ENCODE results near the gene TNPO2. TPM values are rescaled to one million over a fixed set of nuclear protein-coding genes. Genes with fewer than 3 reads are reported as not detected.
A peak's percentile ranks its signal among the peaks of the same experiment; 100 is the strongest.

The TNPO2 gene
- polyA plus RNA-seq, 1 experiment = 77.3 TPM

DNA sequence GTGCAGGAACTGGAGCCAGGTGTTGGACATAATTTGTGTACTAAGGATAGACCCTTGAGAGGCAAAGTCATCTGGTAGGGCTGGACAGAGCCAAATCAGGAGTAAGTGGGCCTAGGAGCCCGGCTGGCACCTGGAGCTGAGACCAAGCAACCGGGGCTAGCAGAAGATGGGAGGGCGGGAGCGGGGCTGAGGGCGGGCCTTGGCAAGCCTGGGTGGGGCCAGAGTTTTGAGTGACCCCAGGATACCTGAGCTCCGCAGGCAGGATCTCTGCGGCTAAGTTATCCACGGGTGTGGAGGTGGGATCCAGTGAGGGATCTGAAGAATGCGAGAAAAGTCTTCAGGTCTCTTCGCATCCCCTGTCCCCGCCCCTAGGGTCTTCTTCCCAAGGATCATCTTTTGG, 43.4 kb upstream of the TNPO2 start:
- ChIA-PET CTCF (interaction anchor here (1.5 to 28.6 kb wide), 8 partner anchors 10 to 82 kb away, joined by 4 to 874 read pairs (median 41); partner anchors contain the start of genes BEST2, HOOK2, JUNB and PRDX2), POLR2A (no interaction called here)
- DNase-seq (ENCODE audit: low read depth) = no peak
- peaks cover 6% of the 10 kb centered on the region for H3K36me3 ChIP-seq (ENCODE audit: control insufficient read depth, insufficient read depth, low read length)
- TF ChIP-seq, protein P1, sequence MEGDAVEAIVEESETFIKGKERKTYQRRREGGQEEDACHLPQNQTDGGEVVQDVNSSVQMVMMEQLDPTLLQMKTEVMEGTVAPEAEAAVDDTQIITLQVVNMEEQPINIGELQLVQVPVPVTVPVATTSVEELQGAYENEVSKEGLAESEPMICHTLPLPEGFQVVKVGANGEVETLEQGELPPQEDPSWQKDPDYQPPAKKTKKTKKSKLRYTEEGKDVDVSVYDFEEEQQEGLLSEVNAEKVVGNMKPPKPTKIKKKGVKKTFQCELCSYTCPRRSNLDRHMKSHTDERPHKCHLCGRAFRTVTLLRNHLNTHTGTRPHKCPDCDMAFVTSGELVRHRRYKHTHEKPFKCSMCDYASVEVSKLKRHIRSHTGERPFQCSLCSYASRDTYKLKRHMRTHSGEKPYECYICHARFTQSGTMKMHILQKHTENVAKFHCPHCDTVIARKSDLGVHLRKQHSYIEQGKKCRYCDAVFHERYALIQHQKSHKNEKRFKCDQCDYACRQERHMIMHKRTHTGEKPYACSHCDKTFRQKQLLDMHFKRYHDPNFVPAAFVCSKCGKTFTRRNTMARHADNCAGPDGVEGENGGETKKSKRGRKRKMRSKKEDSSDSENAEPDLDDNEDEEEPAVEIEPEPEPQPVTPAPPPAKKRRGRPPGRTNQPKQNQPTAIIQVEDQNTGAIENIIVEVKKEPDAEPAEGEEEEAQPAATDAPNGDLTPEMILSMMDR (IDR thresholded peaks at IDR 0.05; ENCODE audit: insufficient read depth, low read depth, low read length) = no peak
- no peak overlapping the region for H3K4me3 ChIP-seq (ENCODE audit: low read depth, low read length)
- no peaks in the 10 kb centered on the region for H3K27me3 ChIP-seq (ENCODE audit: control insufficient read depth, insufficient read depth, low read length)

DNA sequence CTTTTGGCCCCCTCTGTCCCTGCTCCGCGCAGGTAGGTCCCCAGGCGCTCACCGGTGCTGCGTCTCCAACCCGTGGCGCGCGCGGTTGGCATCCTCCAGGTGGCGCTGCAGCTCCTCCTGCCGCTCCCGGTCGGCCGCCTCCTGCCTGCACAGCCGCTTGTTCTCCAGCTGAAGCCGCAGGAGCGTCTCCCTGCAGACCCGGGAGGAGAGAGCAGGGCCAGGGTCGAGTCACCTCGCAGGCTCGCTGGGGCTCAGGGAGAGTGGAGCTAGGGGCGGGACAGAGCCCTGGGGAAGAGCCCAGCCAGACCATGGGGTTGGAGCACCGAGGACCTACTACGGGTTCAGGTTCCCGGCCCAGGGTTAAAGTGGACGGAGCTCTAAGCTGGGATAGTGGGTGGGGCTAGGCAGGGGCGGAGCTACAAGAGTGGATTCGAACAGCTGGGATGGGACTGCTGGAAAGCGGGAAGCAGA, 42.4 kb upstream of the TNPO2 start:
- H3K4me3 ChIP-seq (ENCODE audit: low read depth, low read length) = peak overlapping the region; percentile 49
- POLR2A ChIA-PET = interaction anchor here (0.6 to 1.2 kb wide), 3 partner anchors 26 to 30 kb away, joined by 3 to 5 read pairs (median 3); partner anchors contain the start of gene JUNB
- H3K36me3 ChIP-seq (ENCODE audit: control insufficient read depth, insufficient read depth, low read length) = peaks cover 6% of the 10 kb centered on the region
- TF ChIP-seq, protein P1 (IDR thresholded peaks at IDR 0.05; ENCODE audit: insufficient read depth, low read depth, low read length) = peak; percentile 88
- H3K27me3 ChIP-seq (ENCODE audit: control insufficient read depth, insufficient read depth, low read length) = no peaks in the 10 kb centered on the region
- no peak for DNase-seq (ENCODE audit: low read depth)
- CTCF ChIA-PET = interaction anchor here (0.6 to 28.6 kb wide), 31 partner anchors 8 to 202 kb away, joined by 3 to 874 read pairs (median 4); partner anchors contain the start of genes BEST2, DNASE2, FBXW9 and GET3

DNA sequence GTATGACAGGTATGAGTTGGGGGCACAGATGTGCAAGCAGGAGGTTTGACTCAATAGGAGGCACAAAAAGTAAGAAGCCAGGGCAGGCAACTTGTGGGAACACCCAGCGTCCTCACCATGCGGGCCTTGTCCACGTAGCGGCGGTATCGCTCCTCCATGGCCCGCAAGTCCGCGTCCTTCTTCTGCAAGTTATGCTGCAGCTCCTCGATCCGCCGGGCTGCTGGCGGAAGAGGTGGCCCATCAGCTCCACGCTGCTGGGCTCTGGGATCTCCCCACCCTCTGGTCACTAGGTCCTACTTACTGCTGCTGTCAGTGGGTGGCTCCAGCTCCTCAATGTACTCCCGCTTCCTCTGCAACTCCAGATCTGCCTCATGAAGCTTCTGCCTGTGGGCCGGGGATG, 41.0 kb upstream of the TNPO2 start:
- ChIA-PET POLR2A (no interaction called here), CTCF (interaction anchor here (0.7 to 28.6 kb wide), 13 partner anchors 9 to 290 kb away, joined by 3 to 874 read pairs (median 9); partner anchors contain the start of genes BEST2, HOOK2, JUNB and PRDX2)
- no peak for DNase-seq (ENCODE audit: low read depth)
- Histone ChIP-seq H3K27me3 (ENCODE audit: control insufficient read depth, insufficient read depth, low read length) (no peaks in the 10 kb centered on the region), H3K36me3 (ENCODE audit: control insufficient read depth, insufficient read depth, low read length) (peaks cover 6% of the 10 kb centered on the region), H3K4me3 (ENCODE audit: low read depth, low read length) (no peak overlapping the region)
- TF ChIP-seq, protein P1 (IDR thresholded peaks at IDR 0.05; ENCODE audit: insufficient read depth, low read depth, low read length) = no peak

DNA sequence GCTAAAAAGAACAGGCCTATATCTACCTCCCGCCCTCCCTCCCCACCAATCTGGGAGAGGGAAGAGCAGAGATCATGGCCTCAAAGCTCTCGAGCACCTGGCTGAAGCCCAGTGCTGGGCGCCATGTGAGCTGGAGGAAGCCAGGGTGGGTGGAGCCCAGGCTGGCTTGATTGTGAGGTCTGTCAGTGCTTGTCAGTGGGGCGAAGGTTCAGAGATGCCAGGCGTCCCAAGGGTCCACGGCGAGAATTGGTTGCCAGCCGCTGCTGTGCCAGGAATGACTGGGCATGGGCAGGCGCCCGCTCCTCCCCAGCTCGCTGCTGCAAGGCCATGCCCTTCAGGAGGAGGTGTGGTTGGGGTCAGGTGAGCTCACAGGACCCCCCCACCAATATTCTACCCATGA, 39.4 kb upstream of the TNPO2 start:
- TF ChIP-seq, protein P1 (IDR thresholded peaks at IDR 0.05; ENCODE audit: insufficient read depth, low read depth, low read length) = no peak
- CTCF ChIA-PET = interaction anchor here (0.6 to 28.6 kb wide), 5 partner anchors 10 to 136 kb away, joined by 3 to 874 read pairs (median 7); partner anchors contain the start of genes JUNB, PRDX2, RNASEH2A and THSD8
- Histone ChIP-seq H3K27me3 (ENCODE audit: control insufficient read depth, insufficient read depth, low read length) (no peaks in the 10 kb centered on the region), H3K36me3 (ENCODE audit: control insufficient read depth, insufficient read depth, low read length) (peaks cover 6% of the 10 kb centered on the region), H3K4me3 (ENCODE audit: low read depth, low read length) (no peak overlapping the region)
- POLR2A ChIA-PET = no interaction called here
- DNase-seq (ENCODE audit: low read depth) = no peak

DNA sequence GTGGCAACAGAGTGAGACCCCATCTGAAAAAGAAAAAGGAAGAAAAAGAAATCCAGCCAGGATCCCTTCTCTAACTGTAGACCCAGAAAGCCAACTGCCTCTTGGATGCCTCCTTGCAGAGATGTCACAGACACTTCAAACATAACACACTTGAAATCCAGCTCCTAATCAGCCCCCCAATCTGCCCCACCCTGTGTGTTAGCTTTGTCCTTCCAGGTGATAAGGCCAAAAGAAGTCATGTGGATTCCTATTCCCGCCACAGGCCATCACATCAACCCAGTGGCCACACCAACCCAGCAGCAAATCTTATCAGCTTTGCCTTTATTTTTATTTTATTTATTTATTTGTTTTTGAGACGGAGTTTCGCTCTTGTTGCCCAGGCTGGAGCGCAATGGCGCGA, 36.0 kb upstream of the TNPO2 start:
- POLR2A ChIA-PET = no interaction called here
- Histone ChIP-seq H3K27me3 (ENCODE audit: control insufficient read depth, insufficient read depth, low read length) (no peaks in the 10 kb centered on the region), H3K4me3 (ENCODE audit: low read depth, low read length) (no peak overlapping the region), H3K36me3 (ENCODE audit: control insufficient read depth, insufficient read depth, low read length) (peaks cover 6% of the 10 kb centered on the region)
- CTCF ChIA-PET = interaction anchor here (0.7 to 28.6 kb wide), 26 partner anchors 9 to 206 kb away, joined by 3 to 874 read pairs (median 5); partner anchors contain the start of genes HOOK2, JUNB, MAST1 and PRDX2
- TF ChIP-seq, protein P1 (IDR thresholded peaks at IDR 0.05; ENCODE audit: insufficient read depth, low read depth, low read length) = no peak
- no peak for DNase-seq (ENCODE audit: low read depth)
